NCI-H187 (cell line): ENCODE results near the gene SAMD4A.
A peak's percentile ranks its signal among the peaks of the same experiment; 100 is the strongest.

Experiments
- DNase-seq, 2 experiments: peaks; one replicate each; lab custom pipeline; 2025; lab: John Stamatoyannopoulos, UW

SAMD4A gene

GRCh38 chr14:54685286-54685845 is 118.4 kb downstream of the SAMD4A start:
- DNase-seq, result no peak

GRCh38 chr14:54686219-54686870 is 119.4 kb downstream of the SAMD4A start:
- no peak for DNase-seq

GRCh38 chr14:54686871-54687749 is 120.2 kb downstream of the SAMD4A start:
- no peak for DNase-seq

GRCh38 chr14:54687750-54688119 is 120.8 kb downstream of the SAMD4A start:
- DNase-seq, result no peak

- DNase-seq, result no peak
Observed at GRCh38 chr14:54688229-54688628, 121.3 kb downstream of the SAMD4A start.

GRCh38 chr14:54689928-54690327 is 123.0 kb downstream of the SAMD4A start:
- DNase-seq, result no peak

GRCh38 chr14:54690887-54691286 is 124.0 kb downstream of the SAMD4A start:
- DNase-seq, result no peak

GRCh38 chr14:54691525-54692283 is 124.8 kb downstream of the SAMD4A start:
- DNase-seq, result peak in 1 of 2 experiments; percentile 14

- DNase-seq, result no peak
Observed at GRCh38 chr14:54692284-54692772, 125.4 kb downstream of the SAMD4A start.

- no peak for DNase-seq
Observed at GRCh38 chr14:54693761-54694160, 126.8 kb downstream of the SAMD4A start.

- no peak for DNase-seq
Observed at GRCh38 chr14:54695196-54695595, 128.3 kb downstream of the SAMD4A start.

- no peak for DNase-seq
Observed at GRCh38 chr14:54697001-54697400, 130.1 kb downstream of the SAMD4A start.

- no peak for DNase-seq
Observed at GRCh38 chr14:54697803-54698202, 130.9 kb downstream of the SAMD4A start.

- no peak for DNase-seq
Observed at GRCh38 chr14:54698501-54698900, 131.6 kb downstream of the SAMD4A start.

GRCh38 chr14:54698966-54699530 is 132.1 kb downstream of the SAMD4A start:
- DNase-seq, result no peak

- DNase-seq, result no peak
Observed at GRCh38 chr14:54699735-54700134, 132.8 kb downstream of the SAMD4A start.

GRCh38 chr14:54700717-54701116 is 133.8 kb downstream of the SAMD4A start:
- DNase-seq, result no peak

- DNase-seq, result no peak
Observed at GRCh38 chr14:54702014-54702491, 135.1 kb downstream of the SAMD4A start.

- DNase-seq, result no peak
Observed at GRCh38 chr14:54702492-54702891, 135.6 kb downstream of the SAMD4A start.

GRCh38 chr14:54703082-54703481 is 136.2 kb downstream of the SAMD4A start:
- no peak for DNase-seq

- no peak for DNase-seq
Observed at GRCh38 chr14:54703724-54704123, 136.8 kb downstream of the SAMD4A start.

- no peak for DNase-seq
Observed at GRCh38 chr14:54704768-54705167, 137.8 kb downstream of the SAMD4A start.
